ENCODE results near the gene VKORC1. TPM values are rescaled to one million over a fixed set of nuclear protein-coding genes. Genes with fewer than 3 reads are reported as not detected.

Gene VKORC1
- total and polyA plus RNA-seq, 2 experiments from 2014 or later, result 105 to 195 TPM

DNA sequence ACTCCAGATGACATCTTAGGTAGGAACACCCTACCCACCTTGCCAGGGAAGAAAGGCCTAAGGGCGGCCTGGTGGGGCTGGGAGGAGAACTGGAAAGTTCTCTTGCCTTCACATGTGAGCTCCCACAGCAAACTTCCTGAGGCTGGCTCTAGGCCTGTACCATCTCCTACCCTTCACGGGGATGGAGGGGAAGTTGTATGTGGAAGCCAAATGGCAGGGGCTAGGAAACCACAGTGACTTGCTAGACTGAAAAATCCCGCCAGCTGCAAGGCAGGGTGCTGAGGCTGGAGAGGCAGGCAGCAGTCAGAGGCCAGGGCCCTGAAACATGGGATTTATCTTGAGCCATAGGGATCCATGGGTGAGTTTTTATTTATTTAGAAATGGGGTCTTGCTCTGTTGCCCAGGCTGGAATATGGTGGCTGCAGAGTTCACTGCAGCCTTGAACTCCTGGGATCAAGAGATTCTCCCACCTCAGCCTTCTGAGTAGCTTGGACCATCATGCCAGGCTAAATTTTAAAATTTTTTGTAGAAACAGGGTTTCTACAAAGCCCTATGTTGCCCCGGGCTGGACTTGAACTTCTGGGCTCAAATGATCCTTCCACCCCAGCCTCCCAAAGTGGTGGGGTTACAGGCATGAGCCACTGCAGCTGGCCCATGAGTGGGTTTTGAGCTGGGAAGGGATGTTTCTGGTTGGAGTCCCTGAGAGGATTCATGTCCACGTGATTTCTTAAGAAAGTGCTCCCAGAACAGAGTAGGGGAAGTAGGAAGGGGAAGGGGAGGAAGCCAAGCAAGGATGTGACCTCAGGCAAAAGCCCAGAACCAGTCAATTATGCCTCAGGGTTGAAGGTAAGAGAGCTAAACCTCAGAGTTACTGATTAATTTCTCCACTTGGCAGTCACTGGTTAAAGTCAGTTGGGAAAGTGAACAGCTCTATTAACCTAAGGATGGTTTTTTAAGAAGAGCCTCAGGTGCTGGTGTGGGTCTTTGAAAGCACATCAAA is 18.8 kb upstream of the VKORC1 start:
- Histone ChIP-seq H3K36me3 (replicated peaks; ENCODE audit: insufficient read depth, low read depth) (no peaks in the 10 kb centered on the region), H3K4me3 (no peak overlapping the region), H3K27me3 (no peaks in the 10 kb centered on the region), H3K79me2 (peaks cover 18% of the 10 kb centered on the region), H3K4me2 (no peak overlapping the region), H3K4me1 (ENCODE audit: insufficient read depth) (peaks cover 8% of the 10 kb centered on the region), H2AFZ (no peak overlapping the region), H3K27ac (peak overlapping the region; percentile 69), H4K20me1 (ENCODE audit: insufficient read depth, poor library complexity, severe bottlenecking) (no peaks in the 10 kb centered on the region), H3K9me2 (replicated peaks; ENCODE audit: insufficient read depth) (no peaks in the 10 kb centered on the region), H3K9me3 (ENCODE audit: low read depth) (no peaks in the 10 kb centered on the region)
- peak; percentile 16 for DNase-seq (ENCODE audit: low spot score)
- 84% methylated on average over 5 of the region's 5 CpGs for WGBS (ENCODE audit: low lambda C conversion rate, missing lambda C conversion rate)
- TF ChIP-seq EZH2phosphoT487 (IDR thresholded peaks at IDR 0.05; ENCODE audit: low read depth, severe bottlenecking, unreplicated experiment) (no peak), EZH2 (IDR thresholded peaks at IDR 0.05; ENCODE audit: borderline replicate concordance) (no peak)
- TF ChIP-seq, protein P1, sequence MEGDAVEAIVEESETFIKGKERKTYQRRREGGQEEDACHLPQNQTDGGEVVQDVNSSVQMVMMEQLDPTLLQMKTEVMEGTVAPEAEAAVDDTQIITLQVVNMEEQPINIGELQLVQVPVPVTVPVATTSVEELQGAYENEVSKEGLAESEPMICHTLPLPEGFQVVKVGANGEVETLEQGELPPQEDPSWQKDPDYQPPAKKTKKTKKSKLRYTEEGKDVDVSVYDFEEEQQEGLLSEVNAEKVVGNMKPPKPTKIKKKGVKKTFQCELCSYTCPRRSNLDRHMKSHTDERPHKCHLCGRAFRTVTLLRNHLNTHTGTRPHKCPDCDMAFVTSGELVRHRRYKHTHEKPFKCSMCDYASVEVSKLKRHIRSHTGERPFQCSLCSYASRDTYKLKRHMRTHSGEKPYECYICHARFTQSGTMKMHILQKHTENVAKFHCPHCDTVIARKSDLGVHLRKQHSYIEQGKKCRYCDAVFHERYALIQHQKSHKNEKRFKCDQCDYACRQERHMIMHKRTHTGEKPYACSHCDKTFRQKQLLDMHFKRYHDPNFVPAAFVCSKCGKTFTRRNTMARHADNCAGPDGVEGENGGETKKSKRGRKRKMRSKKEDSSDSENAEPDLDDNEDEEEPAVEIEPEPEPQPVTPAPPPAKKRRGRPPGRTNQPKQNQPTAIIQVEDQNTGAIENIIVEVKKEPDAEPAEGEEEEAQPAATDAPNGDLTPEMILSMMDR (IDR thresholded peaks at IDR 0.05; ENCODE audit: poor library complexity), result no peak

DNA sequence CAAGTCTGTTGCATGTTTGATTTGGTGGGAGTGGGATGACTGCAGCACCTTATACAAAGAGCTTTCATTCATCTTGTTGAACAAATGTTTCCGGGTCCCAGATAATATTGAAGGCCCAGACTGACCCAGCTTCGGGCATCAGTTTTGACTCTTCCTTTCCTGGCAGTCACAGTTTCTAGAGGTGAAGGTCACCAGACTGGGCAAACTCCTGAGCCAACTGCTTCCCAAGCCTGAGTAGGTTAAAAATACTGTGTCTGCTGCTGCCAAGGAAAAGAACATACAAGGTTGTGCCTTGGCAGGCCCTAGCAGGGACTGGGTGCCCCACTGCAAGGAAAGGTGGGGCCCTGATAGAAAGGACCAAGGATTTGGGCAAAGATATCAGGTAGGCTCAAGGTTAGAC is 18.1 kb upstream of the VKORC1 start:
- Histone ChIP-seq H3K4me1 (ENCODE audit: insufficient read depth) (peaks cover 8% of the 10 kb centered on the region), H4K20me1 (ENCODE audit: insufficient read depth, poor library complexity, severe bottlenecking) (no peaks in the 10 kb centered on the region), H2AFZ (no peak overlapping the region), H3K9me2 (replicated peaks; ENCODE audit: insufficient read depth) (no peaks in the 10 kb centered on the region), H3K4me3 (no peak overlapping the region), H3K9me3 (ENCODE audit: low read depth) (no peaks in the 10 kb centered on the region), H3K27ac (no peak overlapping the region), H3K79me2 (peaks cover 20% of the 10 kb centered on the region), H3K36me3 (replicated peaks; ENCODE audit: insufficient read depth, low read depth) (no peaks in the 10 kb centered on the region), H3K27me3 (no peaks in the 10 kb centered on the region), H3K4me2 (no peak overlapping the region)
- no peak for DNase-seq (ENCODE audit: low spot score)
- TF ChIP-seq EZH2 (IDR thresholded peaks at IDR 0.05; ENCODE audit: borderline replicate concordance) (no peak), EZH2phosphoT487 (IDR thresholded peaks at IDR 0.05; ENCODE audit: low read depth, severe bottlenecking, unreplicated experiment) (no peak)
- TF ChIP-seq, protein P1 (IDR thresholded peaks at IDR 0.05; ENCODE audit: poor library complexity), result no peak
- 97% methylated on average over 2 of the region's 2 CpGs for WGBS (ENCODE audit: low lambda C conversion rate, missing lambda C conversion rate)

DNA sequence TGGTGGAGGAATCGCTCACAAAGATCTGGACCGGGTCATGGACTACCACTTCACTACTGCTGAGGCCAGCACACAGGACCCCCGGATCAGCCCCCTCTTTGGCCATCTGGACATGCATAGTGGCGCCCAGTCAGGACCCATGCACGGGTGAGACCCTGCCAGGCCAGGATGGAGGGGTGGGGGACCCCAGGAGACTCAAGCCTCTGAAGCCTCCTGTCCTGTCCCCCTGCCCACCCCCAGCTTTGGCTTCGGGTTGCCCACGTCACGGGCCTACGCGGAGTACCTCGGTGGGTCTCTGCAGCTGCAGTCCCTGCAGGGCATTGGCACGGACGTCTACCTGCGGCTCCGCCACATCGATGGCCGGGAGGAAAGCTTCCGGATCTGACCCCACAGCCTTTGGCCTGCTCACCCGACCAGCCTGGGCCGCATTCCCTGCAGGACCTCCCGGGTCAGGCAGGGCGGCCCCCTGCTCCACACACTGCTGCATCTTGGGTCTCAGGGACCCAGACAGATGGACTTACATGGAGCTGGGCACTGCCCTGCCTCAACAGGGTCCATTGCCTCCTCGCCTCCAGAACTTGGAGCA is 17.4 kb upstream of the VKORC1 start:
- H3K4me1 ChIP-seq (ENCODE audit: insufficient read depth), result peaks cover 8% of the 10 kb centered on the region

More for the DNA sequence above, 17.4 kb upstream of the VKORC1 start:
- Histone ChIP-seq H3K36me3 (replicated peaks; ENCODE audit: insufficient read depth, low read depth) (no peaks in the 10 kb centered on the region), H3K27ac (no peak overlapping the region), H3K9me3 (ENCODE audit: low read depth) (no peaks in the 10 kb centered on the region), H4K20me1 (ENCODE audit: insufficient read depth, poor library complexity, severe bottlenecking) (no peaks in the 10 kb centered on the region), H2AFZ (no peak overlapping the region), H3K4me2 (no peak overlapping the region), H3K27me3 (no peaks in the 10 kb centered on the region), H3K4me3 (no peak overlapping the region), H3K79me2 (peaks cover 20% of the 10 kb centered on the region), H3K9me2 (replicated peaks; ENCODE audit: insufficient read depth) (no peaks in the 10 kb centered on the region)
- peak; percentile 5 for DNase-seq (ENCODE audit: low spot score)
- WGBS (ENCODE audit: low lambda C conversion rate, missing lambda C conversion rate), result over 99% methylated on average over 23 of the region's 23 CpGs
- TF ChIP-seq EZH2phosphoT487 (IDR thresholded peaks at IDR 0.05; ENCODE audit: low read depth, severe bottlenecking, unreplicated experiment) (no peak), EZH2 (IDR thresholded peaks at IDR 0.05; ENCODE audit: borderline replicate concordance) (no peak)
- TF ChIP-seq, protein P1 (IDR thresholded peaks at IDR 0.05; ENCODE audit: poor library complexity), result no peak
